ENCODE measurements around the gene ZNRF3.
"Not testable (repeated sequence)": the region's sequence is repeated elsewhere in the genome, so short reads cannot be mapped to it uniquely, and the experiment has no call there.

The ZNRF3 gene

GRCh38 chr22:29030016-29030617 lies 146.7 kb downstream of the ZNRF3 start:
- no peak for DNase-seq (ENCODE audit: extremely low read depth in 1 of 2, low read depth in 1 of 2)

GRCh38 chr22:29030618-29031226 lies 147.3 kb downstream of the ZNRF3 start:
- DNase-seq (ENCODE audit: extremely low read depth in 1 of 2, low read depth in 1 of 2), result no peak

- no peak for DNase-seq (ENCODE audit: extremely low read depth in 1 of 2, low read depth in 1 of 2)
Measured at GRCh38 chr22:29031227-29032011, 148.0 kb downstream of the ZNRF3 start.

- DNase-seq (ENCODE audit: extremely low read depth in 1 of 2, low read depth in 1 of 2), result no peak
Measured at GRCh38 chr22:29032014-29032475, 148.7 kb downstream of the ZNRF3 start.

- DNase-seq (ENCODE audit: extremely low read depth in 1 of 2, low read depth in 1 of 2), result no peak
Measured at GRCh38 chr22:29032584-29032983, 149.2 kb downstream of the ZNRF3 start.

GRCh38 chr22:29037340-29037932 lies 154.1 kb downstream of the ZNRF3 start:
- DNase-seq (ENCODE audit: extremely low read depth in 1 of 2, low read depth in 1 of 2), result no peak

- DNase-seq (ENCODE audit: extremely low read depth in 1 of 2, low read depth in 1 of 2), result no peak
Measured at GRCh38 chr22:29039148-29039547, 155.8 kb downstream of the ZNRF3 start.

- not testable (repeated sequence) for DNase-seq (ENCODE audit: extremely low read depth in 1 of 2, low read depth in 1 of 2)
Measured at GRCh38 chr22:29039684-29040083, 156.3 kb downstream of the ZNRF3 start.

GRCh38 chr22:29040385-29041275 lies 157.3 kb downstream of the ZNRF3 start:
- DNase-seq (ENCODE audit: extremely low read depth in 1 of 2, low read depth in 1 of 2), result peak; percentile 42

GRCh38 chr22:29041408-29041807 lies 158.0 kb downstream of the ZNRF3 start:
- no peak for DNase-seq (ENCODE audit: extremely low read depth in 1 of 2, low read depth in 1 of 2)

GRCh38 chr22:29043906-29044575 lies 160.7 kb downstream of the ZNRF3 start:
- no peak for DNase-seq (ENCODE audit: extremely low read depth in 1 of 2, low read depth in 1 of 2)

- DNase-seq (ENCODE audit: extremely low read depth in 1 of 2, low read depth in 1 of 2), result no peak
Measured at GRCh38 chr22:29044657-29045176, 161.3 kb downstream of the ZNRF3 start.

GRCh38 chr22:29048822-29049654 lies 165.7 kb downstream of the ZNRF3 start:
- no peak for DNase-seq (ENCODE audit: extremely low read depth in 1 of 2, low read depth in 1 of 2)

- DNase-seq (ENCODE audit: extremely low read depth in 1 of 2, low read depth in 1 of 2), result no peak
Measured at GRCh38 chr22:29049655-29050263, 166.4 kb downstream of the ZNRF3 start.

- DNase-seq (ENCODE audit: extremely low read depth in 1 of 2, low read depth in 1 of 2), result no peak
Measured at GRCh38 chr22:29050457-29050856, 167.1 kb downstream of the ZNRF3 start.

- DNase-seq (ENCODE audit: extremely low read depth in 1 of 2, low read depth in 1 of 2), result no peak
Measured at GRCh38 chr22:29053048-29053702, 169.8 kb downstream of the ZNRF3 start.

GRCh38 chr22:29054251-29054767 lies 170.9 kb downstream of the ZNRF3 start:
- DNase-seq (ENCODE audit: extremely low read depth in 1 of 2, low read depth in 1 of 2), result no peak
